HFFc6 (cell line): ENCODE results near the gene CNPY1. TPM values are rescaled to one million over a fixed set of nuclear protein-coding genes. Genes with fewer than 3 reads are reported as not detected.

Experiments used
- DNase-seq: peaks from one replicate; pipeline ENCODE4 v3.0.0-alpha.2; 2018
- H3K27ac Mint-ChIP-seq: 2 replicates; pipeline ENCODE4 v1.8.0; 2020; ENCODE audit warnings: mild to moderate bottlenecking, mixed read lengths
- H3K27me3 Mint-ChIP-seq: 2 replicates; pipeline ENCODE4 v1.8.0; 2021; ENCODE audit warnings: mild to moderate bottlenecking, moderate library complexity, mixed read lengths; ENCODE audit not compliant: insufficient read depth
- H3K36me3 Mint-ChIP-seq: 2 replicates; pipeline ENCODE4 v1.8.0; 2021; ENCODE audit warnings: low read depth, mixed read lengths
- H3K4me1 Mint-ChIP-seq: 2 replicates; pipeline ENCODE4 v1.8.0; 2020; ENCODE audit warnings: low read depth, mixed read lengths
- H3K4me3 Mint-ChIP-seq: 2 replicates; pipeline ENCODE4 v1.8.0; 2020; ENCODE audit warnings: mild to moderate bottlenecking, moderate library complexity, mixed read lengths
- H3K9me3 Mint-ChIP-seq: 2 replicates; pipeline ENCODE4 v1.8.0; 2020; ENCODE audit warnings: mild to moderate bottlenecking, mixed read lengths
- CTCF ChIP-seq: fragments of 200-600 bp; sonication (generic); IDR thresholded peaks from 2 replicates; pipeline ENCODE4 v1.5.0; 2021; ENCODE audit warnings: antibody characterized with exemption, mild to moderate bottlenecking
- total RNA-seq, 6 experiments: library from RNA; stranded (reverse); fragmentation: NEBNext Ultra II Directional; extraction: Animal tissue kit (Norgen Biotek cat#: 25700); gene quantifications; 2 replicates in 1 of 6; 3 replicates in 5 of 6; pipeline ENCODE4 v1.2.3, GENCODE V29; 2021

CNPY1 gene
- total RNA-seq, 6 experiments from 2014 or later: not detected

GRCh38 chr7:155489158-155489840, 57.1 kb downstream of the CNPY1 start:
- no peaks in the 10 kb centered on the region for H3K36me3 Mint-ChIP-seq
- H3K27me3 Mint-ChIP-seq: peaks cover 23% of the 10 kb centered on the region
- H3K4me1 Mint-ChIP-seq: peaks cover 11% of the 10 kb centered on the region; the same call in 1 of the 2 replicates
- H3K27ac Mint-ChIP-seq: no peak overlapping the region
- no peak for DNase-seq
- no peaks in the 10 kb centered on the region for H3K9me3 Mint-ChIP-seq
- no peak for TF ChIP-seq CTCF
- no peak overlapping the region for H3K4me3 Mint-ChIP-seq

- H3K9me3 Mint-ChIP-seq: no peaks in the 10 kb centered on the region
- peaks cover 11% of the 10 kb centered on the region; the same call in 1 of the 2 replicates for H3K4me1 Mint-ChIP-seq
- no peak overlapping the region for H3K27ac Mint-ChIP-seq
- DNase-seq: no peak
- H3K4me3 Mint-ChIP-seq: no peak overlapping the region
- TF ChIP-seq CTCF: no peak
- H3K27me3 Mint-ChIP-seq: peaks cover 29% of the 10 kb centered on the region
- H3K36me3 Mint-ChIP-seq: no peaks in the 10 kb centered on the region
Observed at GRCh38 chr7:155488483-155489127, 57.8 kb downstream of the CNPY1 start.

GRCh38 chr7:155487509-155488482, 58.6 kb downstream of the CNPY1 start:
- no peak overlapping the region for H3K4me3 Mint-ChIP-seq
- no peak overlapping the region for H3K27ac Mint-ChIP-seq
- peaks cover 11% of the 10 kb centered on the region; the same call in 1 of the 2 replicates for H3K4me1 Mint-ChIP-seq
- H3K9me3 Mint-ChIP-seq: no peaks in the 10 kb centered on the region
- no peak for TF ChIP-seq CTCF
- H3K27me3 Mint-ChIP-seq: peaks cover 37% of the 10 kb centered on the region
- no peak for DNase-seq
- H3K36me3 Mint-ChIP-seq: no peaks in the 10 kb centered on the region

GRCh38 chr7:155486783-155487508, 59.4 kb downstream of the CNPY1 start:
- Mint-ChIP-seq H3K27me3 (peaks cover 36% of the 10 kb centered on the region), H3K4me1 (peaks cover 11% of the 10 kb centered on the region; the same call in 1 of the 2 replicates), H3K9me3 (peaks cover 5% of the 10 kb centered on the region)

More at GRCh38 chr7:155486783-155487508, 59.4 kb downstream of the CNPY1 start:
- Mint-ChIP-seq H3K36me3 (peaks cover 5% of the 10 kb centered on the region; the same call in 1 of the 2 replicates), H3K4me3 (no peak overlapping the region), H3K27ac (no peak overlapping the region)
- TF ChIP-seq CTCF: no peak
- DNase-seq: no peak
